CD4-positive, CD25-positive, alpha-beta regulatory T cell (primary cell): Measurements from ENCODE around the gene CSNK1G1. TPM values are rescaled to one million over a fixed set of nuclear protein-coding genes. Genes with fewer than 3 reads are reported as not detected.
A peak's percentile ranks its signal among the peaks of the same experiment; 100 is the strongest.
"Not testable (repeated sequence)": the region's sequence is repeated elsewhere in the genome, so short reads cannot be mapped to it uniquely, and the experiment has no call there.

Experiments
- ATAC-seq, 2 donors: fragments of 150-1000 bp; cut with Tn5 transposase; one replicate each; pipeline ENCODE4 v1.10.0; 2021; ENCODE audit warnings: low read depth in 2 of 2, moderate number of reproducible peaks in 2 of 2, moderate library complexity in 1 of 2
- DNase-seq, 3 donors: peaks; one replicate each; pipeline versions ENCODE4 v3.0.0 to v3.0.0-alpha.2; 2012 to 2022; ENCODE audit warnings: mixed read lengths in 1 of 3
- H3K27ac ChIP-seq: one replicate; pipeline ENCODE4 v1.7.0; 2013; ENCODE audit warnings: mild to moderate bottlenecking, low read length; ENCODE audit not compliant: insufficient read depth, poor library complexity, severe bottlenecking
- H3K27me3 ChIP-seq: one replicate; pipeline ENCODE4 v1.7.0; 2013; ENCODE audit warnings: low read length; ENCODE audit not compliant: control insufficient read depth, insufficient read depth
- H3K36me3 ChIP-seq: one replicate; pipeline ENCODE4 v1.7.0; 2013; ENCODE audit warnings: mild to moderate bottlenecking, low read length, moderate library complexity; ENCODE audit not compliant: control insufficient read depth, insufficient read depth
- H3K4me1 ChIP-seq: 2 replicates; pipeline ENCODE4 v1.7.0; 2013; ENCODE audit warnings: mild to moderate bottlenecking, low read length; ENCODE audit not compliant: insufficient read depth, control insufficient read depth, poor library complexity, severe bottlenecking
- H3K4me3 ChIP-seq: one replicate; pipeline ENCODE4 v1.7.0; 2013; ENCODE audit warnings: low read depth, mild to moderate bottlenecking, low read length, moderate library complexity
- H3K9me3 ChIP-seq, 2 experiments: 1 replicate in 1 of 2; 2 replicates in 1 of 2; pipeline ENCODE4 v1.7.0; 2013; ENCODE audit warnings: low read length in 2 of 2, mild to moderate bottlenecking in 1 of 2, moderate library complexity in 1 of 2; ENCODE audit not compliant: control insufficient read depth in 2 of 2
- H3K27ac Mint-ChIP-seq, 3 donors: one replicate each; pipeline ENCODE4 v1.8.0; 2020 to 2022; ENCODE audit warnings: mild to moderate bottlenecking in 3 of 3, mixed read lengths in 3 of 3, moderate library complexity in 2 of 3
- H3K27me3 Mint-ChIP-seq: one replicate; pipeline ENCODE4 v1.8.0; 2022; ENCODE audit warnings: mild to moderate bottlenecking, mixed read lengths
- H3K36me3 Mint-ChIP-seq: one replicate; pipeline ENCODE4 v1.8.0; 2020; ENCODE audit warnings: mixed read lengths
- H3K4me1 Mint-ChIP-seq, 4 donors: one replicate each; pipeline ENCODE4 v1.8.0; 2020 to 2022; ENCODE audit warnings: mixed read lengths in 4 of 4, mild to moderate bottlenecking in 1 of 4
- H3K4me3 Mint-ChIP-seq, 4 donors: one replicate each; pipeline ENCODE4 v1.8.0; 2020 to 2022; ENCODE audit warnings: mild to moderate bottlenecking in 4 of 4, mixed read lengths in 4 of 4, moderate library complexity in 3 of 4
- H3K9me3 Mint-ChIP-seq, 7 donors: one replicate each; pipeline ENCODE4 v1.8.0; 2020 to 2022; ENCODE audit warnings: mixed read lengths in 7 of 7, mild to moderate bottlenecking in 3 of 7, moderate library complexity in 2 of 7
- polyA plus RNA-seq, 4 donors: library from polyadenylated mRNA; unstranded; fragments of 300-500 nt; fragmentation: Illumina TruSeq; gene quantifications; one replicate each; pipeline ENCODE4 v1.2.3, GENCODE V29; 2021
- total RNA-seq: library from RNA; stranded (reverse); gene quantifications from one replicate; pipeline ENCODE4 v1.2.3, GENCODE V29; 2022

Gene CSNK1G1
- 27.6 TPM for total RNA-seq
- polyA plus RNA-seq = 10 to 100 TPM; 14.4 to 18.8 (median 14.8) TPM

GRCh38 chr15:64355944-64356709, at the start of gene CSNK1G1:
Gene CSNK1G1 (minus strand): TSS chr15:64356173. CDS start chr15:64300499, 55,674 bp downstream.
- Mint-ChIP-seq H3K4me3 (peak within 1 kb of the TSS; percentile 88 to 97 (median 94)), H3K9me3 (peaks cover 0 to 3% (median 0%) of the 10 kb centered on the region in 7 donors), H3K27ac (peak within 1 kb of the TSS; percentile 90 to 97 (median 94)), H3K27me3 (no peaks in the 10 kb centered on the region), H3K4me1 (peaks cover 8 to 31% (median 16%) of the 10 kb centered on the region in 4 donors), H3K36me3 (no peaks in the 10 kb centered on the region)
- ATAC-seq = peak; percentile 100
- H3K4me3 ChIP-seq = peak within 1 kb of the TSS; percentile 97
- H3K27ac ChIP-seq = peak within 1 kb of the TSS; percentile 80
- no peaks in the 10 kb centered on the region for H3K27me3 ChIP-seq
- no peaks in the 10 kb centered on the region for H3K9me3 ChIP-seq
- H3K36me3 ChIP-seq = no peaks in the 10 kb centered on the region
- H3K4me1 ChIP-seq = peaks cover 12% of the 10 kb centered on the region
- peak; percentile 91 to 95 (median 93) for DNase-seq

GRCh38 chr15:64400583-64400982, 44.6 kb upstream of the CSNK1G1 start:
- H3K4me3 Mint-ChIP-seq = no peak overlapping the region
- peaks cover 0 to 2% (median 0%) of the 10 kb centered on the region in 4 donors for H3K4me1 Mint-ChIP-seq
- no peaks in the 10 kb centered on the region for H3K9me3 Mint-ChIP-seq
- Histone ChIP-seq H3K9me3 (no peaks in the 10 kb centered on the region), H3K4me3 (no peak overlapping the region), H3K27me3 (no peaks in the 10 kb centered on the region), H3K4me1 (no peaks in the 10 kb centered on the region), H3K36me3 (peaks cover 71% of the 10 kb centered on the region), H3K27ac (no peak overlapping the region)
- H3K27me3 Mint-ChIP-seq = no peaks in the 10 kb centered on the region
- H3K27ac Mint-ChIP-seq = no peak overlapping the region
- ATAC-seq (no peak), DNase-seq (no peak)
- peaks cover 31% of the 10 kb centered on the region for H3K36me3 Mint-ChIP-seq

- Histone ChIP-seq H3K4me3 (no peak overlapping the region), H3K27me3 (no peaks in the 10 kb centered on the region), H3K9me3 (no peaks in the 10 kb centered on the region), H3K27ac (no peak overlapping the region), H3K36me3 (peaks cover 78% of the 10 kb centered on the region), H3K4me1 (no peaks in the 10 kb centered on the region)
- no peak for ATAC-seq
- Mint-ChIP-seq H3K9me3 (no peaks in the 10 kb centered on the region), H3K27ac (no peak overlapping the region), H3K4me3 (no peak overlapping the region), H3K36me3 (peaks cover 38% of the 10 kb centered on the region), H3K4me1 (peaks cover 0 to 8% (median under 1%) of the 10 kb centered on the region in 4 donors), H3K27me3 (no peaks in the 10 kb centered on the region)
- no peak for DNase-seq
Measured at GRCh38 chr15:64398575-64398974, 42.6 kb upstream of the CSNK1G1 start.

GRCh38 chr15:64396789-64397188, 40.8 kb upstream of the CSNK1G1 start:
- H3K27ac Mint-ChIP-seq = no peak overlapping the region
- H3K27me3 ChIP-seq = no peaks in the 10 kb centered on the region
- H3K4me3 Mint-ChIP-seq = no peak overlapping the region
- H3K4me3 ChIP-seq = no peak overlapping the region
- no peaks in the 10 kb centered on the region for H3K9me3 ChIP-seq
- H3K36me3 ChIP-seq = peaks cover 69% of the 10 kb centered on the region
- H3K4me1 Mint-ChIP-seq = peaks cover 0 to 14% (median 6%) of the 10 kb centered on the region in 4 donors
- H3K9me3 Mint-ChIP-seq = no peaks in the 10 kb centered on the region
- DNase-seq (no peak), ATAC-seq (no peak)
- no peaks in the 10 kb centered on the region for H3K4me1 ChIP-seq
- H3K27me3 Mint-ChIP-seq = no peaks in the 10 kb centered on the region
- no peak overlapping the region for H3K27ac ChIP-seq
- H3K36me3 Mint-ChIP-seq = peaks cover 38% of the 10 kb centered on the region

- not testable (repeated sequence) for H3K4me3 Mint-ChIP-seq, ATAC-seq, DNase-seq, H3K9me3 ChIP-seq, H3K4me3 ChIP-seq, H3K9me3 Mint-ChIP-seq, H3K27me3 Mint-ChIP-seq, H3K27me3 ChIP-seq, H3K27ac ChIP-seq
- H3K36me3 Mint-ChIP-seq = peaks cover 25% of the 10 kb centered on the region
- peaks cover 4 to 30% (median 18%) of the 10 kb centered on the region in 4 donors for H3K4me1 Mint-ChIP-seq
- Histone ChIP-seq H3K36me3 (peaks cover 31% of the 10 kb centered on the region), H3K4me1 (peaks cover 15% of the 10 kb centered on the region)
- H3K27ac Mint-ChIP-seq = peak overlapping the region in 1 of 3 donors; percentile 55
Measured at GRCh38 chr15:64392471-64392870, 36.5 kb upstream of the CSNK1G1 start.

- Histone ChIP-seq H3K4me1 (peaks cover 18% of the 10 kb centered on the region), H3K9me3 (no peaks in the 10 kb centered on the region), H3K27me3 (no peaks in the 10 kb centered on the region), H3K4me3 (peak overlapping the region; percentile 97), H3K36me3 (peaks cover 3% of the 10 kb centered on the region), H3K27ac (peak overlapping the region; percentile 80)
- peak overlapping the region; percentile 79 to 97 (median 87) for H3K4me3 Mint-ChIP-seq
- H3K9me3 Mint-ChIP-seq = peaks cover 0 to 2% (median 0%) of the 10 kb centered on the region in 7 donors
- peaks cover 8% of the 10 kb centered on the region for H3K36me3 Mint-ChIP-seq
- peak overlapping the region; percentile 12 to 39 (median 21) for H3K27ac Mint-ChIP-seq
- no peaks in the 10 kb centered on the region for H3K27me3 Mint-ChIP-seq
- DNase-seq (no peak), ATAC-seq (no peak)
- peaks cover 7 to 30% (median 20%) of the 10 kb centered on the region in 4 donors for H3K4me1 Mint-ChIP-seq
Measured at GRCh38 chr15:64389036-64389435, 33.1 kb upstream of the CSNK1G1 start.

- Histone ChIP-seq H3K27ac (peak within 1 kb of the TSS; percentile 80), H3K27me3 (no peaks in the 10 kb centered on the region), H3K4me3 (peak within 1 kb of the TSS; percentile 97), H3K9me3 (no peaks in the 10 kb centered on the region), H3K4me1 (peaks cover 18% of the 10 kb centered on the region), H3K36me3 (no peaks in the 10 kb centered on the region)
- H3K4me1 Mint-ChIP-seq = peaks cover 7 to 25% (median 18%) of the 10 kb centered on the region in 4 donors
- peaks cover 0 to 2% (median 0%) of the 10 kb centered on the region in 7 donors for H3K9me3 Mint-ChIP-seq
- H3K36me3 Mint-ChIP-seq = peaks cover 3% of the 10 kb centered on the region
- peak within 1 kb of the TSS; percentile 95 to 99 (median 98) for H3K27ac Mint-ChIP-seq
- H3K27me3 Mint-ChIP-seq = no peaks in the 10 kb centered on the region
- peak within 1 kb of the TSS; percentile 96 to 99 (median 98) for H3K4me3 Mint-ChIP-seq
- ATAC-seq = peak; percentile 99 to 100
- peak; percentile 94 to 98 (median 97) for DNase-seq
Measured at GRCh38 chr15:64387562-64388168, 31.7 kb upstream of the CSNK1G1 start, which contains the start of gene TRIP4. Gene TRIP4 (plus strand): TSS chr15:64387836. CDS start chr15:64387864, 28 bp downstream.
